Endothelial cell (in vitro differentiated cells): ENCODE data around the gene METTL16. TPM values are rescaled to one million over a fixed set of nuclear protein-coding genes. Genes with fewer than 3 reads are reported as not detected.

ENCODE experiments used
- DNase-seq: peaks from one replicate; pipeline ENCODE4 v3.0.0; 2021; ENCODE audit warnings: low spot score
- H3K27ac Mint-ChIP-seq: one replicate; pipeline ENCODE4 v1.8.0; 2021; ENCODE audit warnings: mixed read lengths, inconsistent platforms; ENCODE audit not compliant: unreplicated experiment
- H3K27me3 Mint-ChIP-seq: one replicate; pipeline ENCODE4 v1.8.0; 2021; ENCODE audit warnings: mild to moderate bottlenecking, moderate library complexity, mixed read lengths, inconsistent platforms; ENCODE audit not compliant: unreplicated experiment
- H3K36me3 Mint-ChIP-seq: one replicate; pipeline ENCODE4 v1.8.0; 2021; ENCODE audit warnings: mild to moderate bottlenecking, low read depth, mixed read lengths, inconsistent platforms; ENCODE audit not compliant: unreplicated experiment
- H3K4me1 Mint-ChIP-seq: one replicate; pipeline ENCODE4 v1.8.0; 2021; ENCODE audit warnings: mild to moderate bottlenecking, mixed read lengths, inconsistent platforms; ENCODE audit not compliant: unreplicated experiment
- H3K4me3 Mint-ChIP-seq: one replicate; pipeline ENCODE4 v1.8.0; 2021; ENCODE audit warnings: mild to moderate bottlenecking, mixed read lengths, inconsistent platforms; ENCODE audit not compliant: unreplicated experiment
- H3K9me3 Mint-ChIP-seq: one replicate; pipeline ENCODE4 v1.8.0; 2021; ENCODE audit warnings: mixed read lengths, inconsistent platforms; ENCODE audit not compliant: unreplicated experiment
- total RNA-seq: library from RNA; stranded (reverse); fragmentation: NEBNext Ultra II Directional; extraction: Animal tissue kit (Norgen Biotek cat#: 25700); gene quantifications from one replicate; pipeline ENCODE4 v1.2.1, GENCODE V29; 2021; ENCODE audit not compliant: unreplicated experiment
- TF ChIP-seq, protein P1 (sequence below): fragments of 200-600 bp; sonication (generic); IDR thresholded peaks from one replicate; pipeline ENCODE4 v1.5.0; 2021; ENCODE audit warnings: antibody characterized with exemption; ENCODE audit not compliant: unreplicated experiment

Gene METTL16
- total RNA-seq, 1 donor from 2014 or later = 24.9 TPM

- peak overlapping the region; percentile 10 for H3K4me3 Mint-ChIP-seq
- TF ChIP-seq, protein P1, sequence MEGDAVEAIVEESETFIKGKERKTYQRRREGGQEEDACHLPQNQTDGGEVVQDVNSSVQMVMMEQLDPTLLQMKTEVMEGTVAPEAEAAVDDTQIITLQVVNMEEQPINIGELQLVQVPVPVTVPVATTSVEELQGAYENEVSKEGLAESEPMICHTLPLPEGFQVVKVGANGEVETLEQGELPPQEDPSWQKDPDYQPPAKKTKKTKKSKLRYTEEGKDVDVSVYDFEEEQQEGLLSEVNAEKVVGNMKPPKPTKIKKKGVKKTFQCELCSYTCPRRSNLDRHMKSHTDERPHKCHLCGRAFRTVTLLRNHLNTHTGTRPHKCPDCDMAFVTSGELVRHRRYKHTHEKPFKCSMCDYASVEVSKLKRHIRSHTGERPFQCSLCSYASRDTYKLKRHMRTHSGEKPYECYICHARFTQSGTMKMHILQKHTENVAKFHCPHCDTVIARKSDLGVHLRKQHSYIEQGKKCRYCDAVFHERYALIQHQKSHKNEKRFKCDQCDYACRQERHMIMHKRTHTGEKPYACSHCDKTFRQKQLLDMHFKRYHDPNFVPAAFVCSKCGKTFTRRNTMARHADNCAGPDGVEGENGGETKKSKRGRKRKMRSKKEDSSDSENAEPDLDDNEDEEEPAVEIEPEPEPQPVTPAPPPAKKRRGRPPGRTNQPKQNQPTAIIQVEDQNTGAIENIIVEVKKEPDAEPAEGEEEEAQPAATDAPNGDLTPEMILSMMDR = no peak
- H3K9me3 Mint-ChIP-seq = no peaks in the 10 kb centered on the region
- peaks cover 19% of the 10 kb centered on the region for H3K4me1 Mint-ChIP-seq
- H3K27ac Mint-ChIP-seq = peak overlapping the region; percentile 32
- no peak for DNase-seq
- peaks cover 5% of the 10 kb centered on the region for H3K27me3 Mint-ChIP-seq
- peaks cover 18% of the 10 kb centered on the region for H3K36me3 Mint-ChIP-seq
Observed at GRCh38 chr17:2436316-2436905, 75.3 kb downstream of the METTL16 start.

- Mint-ChIP-seq H3K4me3 (peak overlapping the region; percentile 10), H3K27ac (peak overlapping the region; percentile 32), H3K9me3 (no peaks in the 10 kb centered on the region)
Observed at GRCh38 chr17:2435862-2436261, 75.8 kb downstream of the METTL16 start.

DNA sequence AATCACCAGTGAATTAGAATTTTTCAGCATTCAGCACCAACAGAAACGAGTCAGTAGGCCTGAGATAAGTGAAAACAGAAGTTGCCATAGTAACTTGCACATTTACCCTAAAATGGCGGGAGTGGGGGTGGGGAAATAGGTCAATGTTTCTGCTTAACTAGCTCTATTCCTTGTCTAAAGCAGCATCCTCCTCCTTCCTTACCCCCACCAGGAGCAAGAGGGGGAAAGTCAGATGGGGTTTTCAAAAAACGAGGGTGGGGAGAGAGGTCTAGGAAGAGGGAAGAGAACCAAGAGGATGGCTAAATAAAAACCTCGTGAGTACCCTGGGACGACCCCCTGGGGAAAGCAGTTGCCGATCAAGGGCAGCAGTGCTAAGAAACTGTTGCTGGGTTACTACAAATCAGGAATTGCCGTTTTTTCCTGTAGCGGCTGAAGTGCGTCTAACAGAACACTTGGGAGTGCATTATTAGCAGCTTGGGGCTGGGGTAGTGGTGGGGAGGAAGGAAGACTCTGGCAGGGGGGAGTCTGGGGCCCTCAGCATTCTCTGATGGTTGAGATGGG, 76.4 kb downstream of the METTL16 start:
- no peaks in the 10 kb centered on the region for H3K9me3 Mint-ChIP-seq
- H3K36me3 Mint-ChIP-seq = peaks cover 15% of the 10 kb centered on the region
- DNase-seq = no peak
- no peak overlapping the region for H3K4me3 Mint-ChIP-seq
- peaks cover 19% of the 10 kb centered on the region for H3K4me1 Mint-ChIP-seq
- TF ChIP-seq, protein P1 = no peak
- H3K27me3 Mint-ChIP-seq = peaks cover 3% of the 10 kb centered on the region
- peak overlapping the region; percentile 97 for H3K27ac Mint-ChIP-seq

More at GRCh38 chr17:2435862-2436261, 75.8 kb downstream of the METTL16 start:
- peaks cover 19% of the 10 kb centered on the region for H3K4me1 Mint-ChIP-seq
- no peak for DNase-seq
- TF ChIP-seq, protein P1 = no peak
- H3K36me3 Mint-ChIP-seq = peaks cover 15% of the 10 kb centered on the region
- H3K27me3 Mint-ChIP-seq = peaks cover 5% of the 10 kb centered on the region

DNA sequence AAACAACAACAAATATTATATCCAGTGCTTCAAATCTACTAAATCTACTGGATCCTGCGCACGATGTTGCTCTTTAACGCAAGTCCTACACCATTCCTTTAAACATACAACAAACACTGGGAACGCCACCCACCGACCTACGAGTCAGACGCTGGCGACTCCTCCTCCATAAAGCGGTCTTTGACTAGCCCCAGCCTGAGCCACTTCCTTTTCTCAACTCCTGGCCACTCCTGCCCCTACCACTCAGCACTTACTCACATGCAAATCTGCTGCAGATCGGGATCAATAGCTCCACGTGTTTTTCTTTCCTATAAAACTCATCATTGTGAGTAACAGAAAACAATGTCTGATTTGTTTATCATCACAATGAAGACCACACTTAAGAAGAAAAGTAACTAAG, 78.0 kb downstream of the METTL16 start:
- no peak for DNase-seq
- Mint-ChIP-seq H3K4me1 (peaks cover 19% of the 10 kb centered on the region), H3K4me3 (no peak overlapping the region), H3K36me3 (peaks cover 15% of the 10 kb centered on the region), H3K9me3 (no peaks in the 10 kb centered on the region), H3K27me3 (peaks cover 3% of the 10 kb centered on the region), H3K27ac (peak overlapping the region; percentile 48)
- TF ChIP-seq, protein P1 = no peak

GRCh38 chr17:2427910-2428309, 83.8 kb downstream of the METTL16 start:
- peaks cover 9% of the 10 kb centered on the region for H3K4me1 Mint-ChIP-seq
- peak overlapping the region; percentile 53 for H3K27ac Mint-ChIP-seq

More at GRCh38 chr17:2427910-2428309, 83.8 kb downstream of the METTL16 start:
- Mint-ChIP-seq H3K9me3 (no peaks in the 10 kb centered on the region), H3K36me3 (peaks cover 5% of the 10 kb centered on the region), H3K4me3 (no peak overlapping the region), H3K27me3 (peaks cover 3% of the 10 kb centered on the region)
- no peak for DNase-seq
- TF ChIP-seq, protein P1 = no peak
